ENCODE measurements around the gene ITGBL1. TPM values are rescaled to one million over a fixed set of nuclear protein-coding genes. Genes with fewer than 3 reads are reported as not detected.
A peak's percentile ranks its signal among the peaks of the same experiment; 100 is the strongest.

The ITGBL1 gene
- total RNA-seq, 1 donor from 2014 or later: 3.1 TPM

- intact Hi-C loops (cut with micrococcal nuclease): no loop called here
Measured at GRCh38 chr13:101611491-101612475, 159.3 kb downstream of the ITGBL1 start.

GRCh38 chr13:101612735-101613134 is 160.3 kb downstream of the ITGBL1 start:
- ATAC-seq (no peak), DNase-seq (no peak)
- intact Hi-C loops (cut with micrococcal nuclease): no loop called here

More at GRCh38 chr13:101611491-101612475, 159.3 kb downstream of the ITGBL1 start:
- DNase-seq: no peak
- ATAC-seq: no peak

GRCh38 chr13:101614491-101614890 is 162.0 kb downstream of the ITGBL1 start:
- DNase-seq (no peak), ATAC-seq (no peak)
- intact Hi-C loops (cut with micrococcal nuclease): no loop called here

GRCh38 chr13:101618440-101619187 is 166.1 kb downstream of the ITGBL1 start:
- no peak for DNase-seq
- intact Hi-C loops (cut with micrococcal nuclease): no loop called here
- no peak for ATAC-seq

- intact Hi-C loops (cut with micrococcal nuclease): no loop called here
- DNase-seq (no peak), ATAC-seq (no peak)
Measured at GRCh38 chr13:101621099-101621498, 168.6 kb downstream of the ITGBL1 start.

GRCh38 chr13:101623470-101624209 is 171.2 kb downstream of the ITGBL1 start:
- DNase-seq (no peak), ATAC-seq (no peak)
- intact Hi-C loops (cut with micrococcal nuclease): no loop called here

DNA sequence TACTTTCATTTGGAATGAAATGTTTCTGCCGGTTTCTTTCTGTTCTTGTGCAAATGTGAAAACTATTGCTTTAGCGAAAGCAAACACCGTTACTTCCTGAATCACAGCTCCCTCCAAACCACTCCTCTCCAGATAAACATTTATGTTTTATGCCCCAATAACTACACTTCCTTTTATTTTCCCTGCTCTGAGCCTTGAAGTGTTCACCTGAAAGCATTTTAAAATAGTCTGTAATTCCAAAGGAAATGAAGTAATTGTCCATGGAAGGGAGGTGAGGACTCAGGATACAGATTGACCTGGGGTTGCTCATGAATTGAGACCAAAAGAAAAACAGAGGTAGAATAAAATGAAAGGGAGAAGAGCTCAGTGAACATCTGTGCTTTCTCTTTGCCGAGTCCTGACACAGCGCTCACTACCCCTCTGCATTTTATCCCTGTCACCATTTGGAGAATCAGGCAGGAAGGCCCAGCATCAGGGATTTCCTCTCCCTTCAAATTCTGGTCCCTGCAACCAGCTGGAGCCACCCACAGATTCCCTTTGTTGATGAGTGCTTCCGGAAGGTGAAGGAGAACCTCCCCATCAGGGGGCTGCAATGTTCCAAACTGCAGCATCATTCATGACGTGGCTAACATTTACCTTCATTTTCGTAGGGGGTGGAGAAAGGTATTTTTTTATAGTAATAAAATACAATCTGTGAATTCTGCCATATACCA is 171.9 kb downstream of the ITGBL1 start:
- ATAC-seq: no peak
- DNase-seq: no peak
- intact Hi-C loops (cut with micrococcal nuclease): no loop called here

GRCh38 chr13:101624981-101625380 is 172.5 kb downstream of the ITGBL1 start:
- ATAC-seq (no peak), DNase-seq (no peak)
- intact Hi-C loops (cut with micrococcal nuclease): no loop called here

DNA sequence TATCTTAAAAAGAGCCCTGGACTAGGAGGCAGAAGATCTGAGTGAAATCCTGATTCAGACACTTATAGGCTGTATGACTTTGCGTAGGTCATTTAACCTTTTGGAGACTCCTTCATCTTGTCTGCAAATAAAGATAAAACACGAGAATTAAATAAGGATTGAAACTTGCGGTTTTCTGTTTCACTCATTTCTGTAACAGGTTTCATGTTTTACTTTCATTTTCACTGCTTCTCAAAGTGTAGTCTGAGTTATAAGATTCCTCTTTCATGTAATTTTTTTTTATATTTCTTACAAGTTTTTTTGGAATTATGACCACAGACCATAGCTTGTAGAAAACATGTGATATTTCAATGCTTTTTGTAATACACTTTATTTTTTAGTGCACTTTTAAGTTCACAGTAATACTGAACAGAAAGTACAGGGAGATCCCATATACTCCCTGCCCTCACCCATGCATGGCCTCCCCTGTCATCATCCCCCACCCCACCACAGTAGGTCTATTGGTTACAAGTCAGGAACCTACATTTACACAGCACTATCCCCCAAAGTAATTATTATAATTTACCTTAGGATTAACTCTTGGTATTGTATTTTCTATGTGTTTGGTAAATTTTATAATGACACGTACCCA is 174.6 kb downstream of the ITGBL1 start:
- no peak for DNase-seq
- intact Hi-C loops (cut with micrococcal nuclease): no loop called here
- peak; percentile 55 for ATAC-seq

- intact Hi-C loops (cut with micrococcal nuclease): no loop called here
- DNase-seq (no peak), ATAC-seq (no peak)
Measured at GRCh38 chr13:101627556-101627943, 175.1 kb downstream of the ITGBL1 start.

DNA sequence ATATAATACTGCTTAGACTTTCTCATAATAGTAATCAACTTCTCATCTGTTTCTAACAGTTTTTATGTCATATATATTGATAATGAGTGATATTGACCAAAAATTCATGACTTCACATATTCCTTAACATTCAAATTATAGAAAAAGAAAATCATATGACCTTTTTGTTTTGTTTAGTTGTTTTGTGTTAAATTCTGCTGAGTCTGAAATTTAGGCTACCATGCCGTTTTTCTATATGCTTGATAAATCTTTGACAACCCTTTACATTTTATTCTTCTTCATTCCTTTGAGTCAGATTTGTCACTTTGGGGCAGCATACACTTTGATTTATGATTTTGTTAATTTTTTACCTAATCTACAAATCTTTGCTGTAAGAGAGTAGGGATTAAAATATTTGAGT is 176.4 kb downstream of the ITGBL1 start:
- DNase-seq: no peak
- intact Hi-C loops (cut with micrococcal nuclease): no loop called here
- ATAC-seq: no peak

DNA sequence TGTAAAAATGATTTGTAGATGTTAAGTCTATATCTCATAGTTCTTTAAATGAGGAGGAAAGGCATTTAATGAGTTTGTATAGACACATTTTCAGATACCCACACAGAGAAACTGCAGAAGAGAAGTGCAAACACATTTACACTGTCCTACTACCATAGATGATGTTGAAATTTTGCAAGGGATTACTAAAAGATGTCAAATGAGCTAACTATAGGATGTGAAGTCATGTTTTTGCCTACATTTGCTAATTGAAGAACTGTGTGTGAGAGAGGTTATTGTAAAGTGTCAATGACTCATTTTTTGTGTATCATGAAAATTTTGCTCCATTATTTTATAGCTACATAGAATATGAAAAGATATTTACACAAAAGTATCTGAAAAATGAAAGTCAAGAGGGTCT is 178.9 kb downstream of the ITGBL1 start:
- ATAC-seq (no peak), DNase-seq (no peak)
- intact Hi-C loops (cut with micrococcal nuclease): no loop called here

DNA sequence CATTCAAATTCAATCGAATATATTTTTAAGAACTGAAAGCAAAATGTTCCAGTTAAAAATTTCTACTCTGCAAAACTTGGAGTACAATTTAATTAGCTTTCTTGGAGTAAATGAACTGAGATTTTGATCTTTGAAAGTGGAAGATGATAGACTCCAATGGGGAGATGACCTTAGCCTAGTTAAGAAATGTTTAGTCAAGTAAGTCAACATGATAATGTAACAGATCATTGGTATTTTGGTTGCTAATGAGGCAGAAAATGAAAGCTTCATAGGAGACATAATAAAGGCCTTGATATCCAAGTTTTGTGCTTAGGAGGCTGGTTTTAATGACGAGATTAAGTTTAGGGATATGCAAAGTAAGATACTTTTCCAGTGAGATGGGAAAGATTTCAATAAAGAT is 181.7 kb downstream of the ITGBL1 start:
- no peak for ATAC-seq
- intact Hi-C loops (cut with micrococcal nuclease): no loop called here
- no peak for DNase-seq

DNA sequence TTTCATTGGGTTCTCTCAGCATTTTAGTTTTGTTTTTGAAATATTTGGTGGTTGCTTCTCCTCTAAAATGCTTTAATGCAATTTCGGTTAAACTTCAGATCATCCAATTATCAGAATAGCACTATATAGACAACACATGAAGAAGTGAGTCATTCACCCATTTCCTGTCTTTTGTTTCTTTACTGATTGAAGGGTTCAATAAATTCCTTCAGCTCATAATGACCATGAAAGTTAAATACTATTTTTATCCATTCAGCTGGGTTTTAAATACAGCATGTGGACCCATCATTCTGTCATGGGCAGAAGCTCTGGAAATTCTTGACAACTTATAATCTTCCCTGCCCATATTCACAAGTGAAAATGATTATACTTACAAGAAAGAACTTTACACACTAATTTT is 187.2 kb downstream of the ITGBL1 start:
- DNase-seq: no peak
- ATAC-seq: no peak
- intact Hi-C loops (cut with micrococcal nuclease): no loop called here

GRCh38 chr13:101640788-101641400 is 188.4 kb downstream of the ITGBL1 start:
- ATAC-seq (no peak), DNase-seq (no peak)

DNA sequence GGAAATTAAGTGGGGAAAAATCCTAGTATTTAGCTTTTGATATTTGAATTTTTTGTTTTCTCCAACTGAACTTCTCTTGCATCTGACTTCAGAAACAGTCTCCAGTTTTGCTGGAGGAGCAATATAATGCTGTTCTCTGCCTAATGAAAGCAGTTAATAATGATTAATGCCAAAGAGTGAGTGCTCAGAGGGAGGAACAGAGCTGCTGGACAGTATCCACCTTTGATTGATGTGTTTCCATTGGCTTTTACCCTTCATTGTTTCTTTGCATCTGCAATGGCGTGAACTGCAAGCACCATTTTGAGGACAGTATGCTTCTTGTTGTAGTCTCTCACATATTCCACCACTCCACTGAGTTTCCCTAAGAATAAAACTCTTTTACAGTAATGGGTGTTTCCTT is 193.4 kb downstream of the ITGBL1 start:
- no peak for ATAC-seq
- intact Hi-C loops (cut with micrococcal nuclease): no loop called here
- DNase-seq: no peak

More at GRCh38 chr13:101640788-101641400, 188.4 kb downstream of the ITGBL1 start:
- intact Hi-C loops (cut with micrococcal nuclease): no loop called here

DNA sequence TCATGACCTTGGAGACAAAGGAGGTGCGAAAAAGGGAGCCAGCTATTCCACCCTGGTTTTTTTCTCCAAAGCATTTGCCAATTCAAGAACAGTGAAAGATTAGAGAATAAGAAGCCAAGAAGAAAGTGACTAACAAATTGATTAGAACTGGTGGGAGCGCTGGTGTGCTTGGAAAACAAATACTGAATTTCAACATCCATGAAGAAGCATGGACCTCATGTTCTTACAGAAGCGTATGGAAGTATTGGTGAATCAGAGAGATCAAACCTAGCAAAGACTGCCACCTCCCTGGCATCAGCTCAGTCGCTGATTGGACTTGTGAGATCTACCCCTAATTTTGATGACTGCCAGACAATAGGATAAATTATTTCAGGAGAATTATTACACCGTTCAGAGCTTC is 195.3 kb downstream of the ITGBL1 start:
- intact Hi-C loops (cut with micrococcal nuclease): no loop called here
- no peak for ATAC-seq
- no peak for DNase-seq

All from left ventricle myocardium superior (tissue), 1 donor.